ENCODE measurements around the gene TAS2R43.

DNA sequence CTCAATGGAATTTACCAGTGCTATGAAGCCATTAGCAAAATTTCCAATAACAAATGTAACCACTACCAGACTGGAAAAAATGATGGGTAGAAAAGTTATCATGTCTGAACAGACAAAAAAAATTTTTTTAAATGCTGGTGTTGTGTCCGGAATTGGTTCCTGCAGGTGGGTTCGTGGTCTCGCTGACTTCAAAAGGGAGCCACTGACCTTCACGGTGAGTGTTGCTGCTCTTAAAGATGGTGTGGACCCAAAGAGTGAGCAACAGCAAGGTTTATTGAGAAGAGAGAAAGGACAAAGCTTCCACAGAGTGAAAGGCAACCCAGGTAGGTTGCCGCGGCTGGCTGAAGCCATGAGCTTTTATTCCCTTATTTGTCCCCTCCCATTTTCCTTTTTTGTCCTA, at the start of gene TAS2R43:
- no peak for TF ChIP-seq EZH2phosphoT487 (IDR thresholded peaks at IDR 0.05; ENCODE audit: borderline replicate concordance, low read length)
- TF ChIP-seq, protein P1, sequence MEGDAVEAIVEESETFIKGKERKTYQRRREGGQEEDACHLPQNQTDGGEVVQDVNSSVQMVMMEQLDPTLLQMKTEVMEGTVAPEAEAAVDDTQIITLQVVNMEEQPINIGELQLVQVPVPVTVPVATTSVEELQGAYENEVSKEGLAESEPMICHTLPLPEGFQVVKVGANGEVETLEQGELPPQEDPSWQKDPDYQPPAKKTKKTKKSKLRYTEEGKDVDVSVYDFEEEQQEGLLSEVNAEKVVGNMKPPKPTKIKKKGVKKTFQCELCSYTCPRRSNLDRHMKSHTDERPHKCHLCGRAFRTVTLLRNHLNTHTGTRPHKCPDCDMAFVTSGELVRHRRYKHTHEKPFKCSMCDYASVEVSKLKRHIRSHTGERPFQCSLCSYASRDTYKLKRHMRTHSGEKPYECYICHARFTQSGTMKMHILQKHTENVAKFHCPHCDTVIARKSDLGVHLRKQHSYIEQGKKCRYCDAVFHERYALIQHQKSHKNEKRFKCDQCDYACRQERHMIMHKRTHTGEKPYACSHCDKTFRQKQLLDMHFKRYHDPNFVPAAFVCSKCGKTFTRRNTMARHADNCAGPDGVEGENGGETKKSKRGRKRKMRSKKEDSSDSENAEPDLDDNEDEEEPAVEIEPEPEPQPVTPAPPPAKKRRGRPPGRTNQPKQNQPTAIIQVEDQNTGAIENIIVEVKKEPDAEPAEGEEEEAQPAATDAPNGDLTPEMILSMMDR (IDR thresholded peaks at IDR 0.05; ENCODE audit: low read depth, low read length, poor library complexity, severe bottlenecking) = no peak

All from DOHH2 (cell line).